A549 (cell line): ENCODE data around the gene STRA8. TPM values are rescaled to one million over a fixed set of nuclear protein-coding genes. Genes with fewer than 3 reads are reported as not detected.

ENCODE experiments used
- ATAC-seq, 2 experiments: fragments of 200-7000 bp in 1 of 2; fragments of >200 bp in 1 of 2; cut with Nextera tagmentation in 1 of 2; cut with Tn5 transposase in 1 of 2; 3 replicates each; pipeline versions ENCODE4 v1.8.0 to v1.9.1; 2018 to 2020; ENCODE audit warnings: mild to moderate bottlenecking in 1 of 2, moderate library complexity in 1 of 2
- CTCF ChIA-PET: fragments of 300-600 bp; sonication (Branson Sonifier 250); formaldehyde crosslinking; extraction: SDS; loops from one replicate; lab custom pipeline; 2021; ENCODE audit warnings: antibody characterized with exemption, inconsistent platforms; lab: Yijun Ruan, JAX
- POLR2A ChIA-PET: fragments of 350-600 bp; formaldehyde crosslinking; extraction: SDS; loops from one replicate; lab custom pipeline; 2021; ENCODE audit warnings: antibody characterized with exemption, inconsistent platforms; lab: Yijun Ruan, JAX
- DNase-seq, 2 experiments: peaks; one replicate each; pipeline versions ENCODE4 v3.0.0 to v3.0.0-alpha.2; 2011 to 2016; ENCODE audit warnings: low read depth in 1 of 2, low spot score in 1 of 2
- FAIRE-seq: peaks from 2 replicates; lab custom pipeline; 2011; peaks lifted over from hg19 to GRCh38; lab: Jason Lieb, UNC
- H3K27ac ChIP-seq, 2 experiments: fragments of >200 bp; sonication (Bioruptor Twin); formaldehyde crosslinking; 3 replicates each; pipeline ENCODE4 v1.5.1; 2016 to 2017
- H3K4me1 ChIP-seq: fragments of >200 bp; sonication (Bioruptor Twin); formaldehyde crosslinking; 3 replicates; pipeline ENCODE4 v1.6.1; 2016
- H3K4me2 ChIP-seq: fragments of >200 bp; sonication (Bioruptor Twin); formaldehyde crosslinking; 3 replicates; pipeline ENCODE4 v1.6.1; 2016
- H3K4me3 ChIP-seq: fragments of >200 bp; sonication (Bioruptor Twin); formaldehyde crosslinking; 3 replicates; pipeline ENCODE4 v1.5.1; 2016
- H3K9me3 ChIP-seq: fragments of >200 bp; sonication (Bioruptor Twin); formaldehyde crosslinking; 3 replicates; pipeline ENCODE4 v1.6.1; 2016
- BCL3 ChIP-seq: fragments of >200 bp; sonication (Bioruptor Twin); formaldehyde crosslinking; IDR thresholded peaks from 3 replicates; pipeline ENCODE4 v1.6.1; 2016
- CBX2 ChIP-seq: fragments of 200-600 bp; sonication (generic); IDR thresholded peaks from 2 replicates; pipeline ENCODE4 v1.6.1; 2016; ENCODE audit warnings: low read depth, mild to moderate bottlenecking, borderline replicate concordance
- CBX8 ChIP-seq: fragments of 200-600 bp; sonication (generic); IDR thresholded peaks from 2 replicates; pipeline ENCODE4 v1.6.1; 2016
- CHD2 ChIP-seq: fragments of 150-350 bp; IDR thresholded peaks from 2 replicates; pipeline ENCODE4 v1.6.1; 2014; ENCODE audit warnings: low read length; ENCODE audit not compliant: partially characterized antibody
- CHD4 ChIP-seq: fragments of 200-600 bp; sonication (generic); IDR thresholded peaks from 2 replicates; pipeline ENCODE4 v1.6.1; 2016; ENCODE audit warnings: antibody characterized with exemption, mild to moderate bottlenecking, borderline replicate concordance
- E2F6 ChIP-seq: IDR thresholded peaks from 2 replicates; pipeline ENCODE4 v1.6.1; 2012; ENCODE audit warnings: low read depth, borderline replicate concordance
- EHMT2 ChIP-seq: fragments of 200-600 bp; sonication (generic); IDR thresholded peaks from 2 replicates; pipeline ENCODE4 v1.6.1; 2016; ENCODE audit warnings: antibody characterized with exemption, low read depth, mild to moderate bottlenecking, moderate library complexity
- ELK1 ChIP-seq: fragments of 150-350 bp; IDR thresholded peaks from 2 replicates; pipeline ENCODE4 v1.6.1; 2014; ENCODE audit warnings: low read depth, mild to moderate bottlenecking, low read length
- ESRRA ChIP-seq: fragments of 150-350 bp; IDR thresholded peaks from 2 replicates; pipeline ENCODE4 v1.6.1; 2014; ENCODE audit warnings: mild to moderate bottlenecking, low read length, borderline replicate concordance
- FOSL2 ChIP-seq, 2 experiments: fragments of 450-650 bp in 1 of 2; fragments of >200 bp in 1 of 2; sonication (Bioruptor Twin) in 1 of 2; formaldehyde crosslinking; IDR thresholded peaks; 2 replicates each; pipeline versions ENCODE4 v1.5.0 to v1.6.1; 2016 to 2020; ENCODE audit warnings: mild to moderate bottlenecking in 1 of 2, moderate library complexity in 1 of 2
- HDAC2 ChIP-seq: fragments of 200-600 bp; sonication (generic); IDR thresholded peaks from 2 replicates; pipeline ENCODE4 v1.6.1; 2016
- HEYL ChIP-seq: fragments of 250-450 bp; sonication (Bioruptor Pico); IDR thresholded peaks from 2 replicates; pipeline ENCODE4 v1.8.0; 2021; ENCODE audit warnings: mild to moderate bottlenecking, moderate library complexity
- JUN ChIP-seq, 2 experiments: fragments of >200 bp; sonication (Bioruptor Twin); formaldehyde crosslinking; IDR thresholded peaks; 2 replicates in 1 of 2; 3 replicates in 1 of 2; pipeline ENCODE4 v1.6.1; 2016 to 2017
- KDM5A ChIP-seq: fragments of 200-600 bp; sonication (generic); IDR thresholded peaks from 2 replicates; pipeline ENCODE4 v1.6.1; 2016; ENCODE audit warnings: antibody characterized with exemption, mild to moderate bottlenecking
- MAFK ChIP-seq: fragments of 450-650 bp; IDR thresholded peaks from 2 replicates; pipeline ENCODE4 v1.6.1; 2014; ENCODE audit not compliant: partially characterized antibody
- MAX ChIP-seq: IDR thresholded peaks from 2 replicates; pipeline ENCODE4 v1.6.1; 2012
- NFE2L2 ChIP-seq: fragments of 150-350 bp; conservative IDR thresholded peaks from 2 replicates; pipeline ENCODE4 v1.6.1; 2014; ENCODE audit warnings: low read length
- NR3C1 ChIP-seq: fragments of >200 bp; sonication (Bioruptor Twin); formaldehyde crosslinking; IDR thresholded peaks from 3 replicates; pipeline ENCODE4 v1.6.1; 2017
- PBX3 ChIP-seq: IDR thresholded peaks from 2 replicates; pipeline ENCODE4 v1.6.1; 2012
- PHF8 ChIP-seq: fragments of 200-600 bp; sonication (generic); IDR thresholded peaks from 2 replicates; pipeline ENCODE4 v1.6.1; 2016; ENCODE audit warnings: low read depth, mild to moderate bottlenecking, antibody characterized with exemption, moderate library complexity, borderline replicate concordance
- POLR2A ChIP-seq: IDR thresholded peaks from 2 replicates; pipeline ENCODE4 v1.6.1; 2012; ENCODE audit warnings: mild to moderate bottlenecking, low read length
- POLR2AphosphoS2 ChIP-seq: conservative IDR thresholded peaks from 2 replicates; pipeline ENCODE4 v1.6.1; 2012; ENCODE audit warnings: low read length, improper control_type of control experiment, inconsistent platforms
- RCOR1 ChIP-seq: fragments of 150-350 bp; IDR thresholded peaks from 2 replicates; pipeline ENCODE4 v1.6.1; 2014; ENCODE audit warnings: antibody characterized with exemption, low read length, low read depth
- RFX5 ChIP-seq: fragments of 450-650 bp; IDR thresholded peaks from 2 replicates; pipeline ENCODE4 v1.7.1; 2014; ENCODE audit warnings: antibody characterized with exemption, mild to moderate bottlenecking, moderate library complexity
- SMC3 ChIP-seq: fragments of >200 bp; sonication (Bioruptor Twin); formaldehyde crosslinking; IDR thresholded peaks from 3 replicates; pipeline ENCODE4 v1.6.1; 2018; ENCODE audit warnings: inconsistent platforms
- SREBF2 ChIP-seq: fragments of 450-650 bp; IDR thresholded peaks from 2 replicates; pipeline ENCODE4 v1.6.1; 2014; ENCODE audit warnings: mild to moderate bottlenecking, moderate library complexity
- TP53 ChIP-seq: fragments of 250-450 bp; sonication (Bioruptor Pico); IDR thresholded peaks from 2 replicates; pipeline ENCODE4 v1.5.0; 2021; ENCODE audit warnings: mild to moderate bottlenecking, moderate library complexity
- USF2 ChIP-seq: fragments of 450-650 bp; IDR thresholded peaks from 2 replicates; pipeline ENCODE4 v1.6.1; 2014; ENCODE audit warnings: antibody characterized with exemption
- ZC3H11A ChIP-seq: fragments of 450-650 bp; IDR thresholded peaks from 2 replicates; pipeline ENCODE4 v1.6.1; 2014; ENCODE audit warnings: antibody characterized with exemption, mild to moderate bottlenecking
- ZNF302 ChIP-seq: fragments of 250-450 bp; sonication (Bioruptor Pico); IDR thresholded peaks from 2 replicates; pipeline ENCODE4 v1.9.0; 2021; ENCODE audit warnings: inconsistent platforms, mild to moderate bottlenecking, moderate library complexity
- WGBS: methylation state at CpG from one replicate; pipeline ENCODE4 v1.1.6; 2017; ENCODE audit errors: missing lambda C conversion rate; 5-methylcytosine and 5-hydroxymethylcytosine counted together
- polyA plus RNA-seq, 4 experiments: library from polyadenylated mRNA; depleted of rRNA in 3 of 4; stranded (reverse); fragments of >200 nt; fragmentation: RNase III in 1 of 4; extraction: RNeasy Plus Mini Kit Qiagen cat#74134 plus additional on column Dnase treatment in 1 of 4; gene quantifications; 2 replicates in 3 of 4; 3 replicates in 1 of 4; pipeline ENCODE4 v1.2.3, GENCODE V29; 2011 to 2017

The STRA8 gene
- polyA plus RNA-seq, 2 of the 4 experiments (the other 2 are of a cell fraction), result not detected

GRCh38 chr7:135251496-135252391 lies 18.1 kb downstream of the STRA8 start:
- Histone ChIP-seq H3K4me3 (no peak overlapping the region), H3K27ac (no peak overlapping the region), H3K4me2 (no peak overlapping the region), H3K9me3 (no peaks in the 10 kb centered on the region), H3K4me1 (peaks cover 16% of the 10 kb centered on the region)
- 95% methylated on average over 4 of the region's 4 CpGs for WGBS
- TF ChIP-seq NR3C1 (no peak), NFE2L2 (no peak), ZNF302 (no peak), CBX2 (no peak), POLR2AphosphoS2 (no peak), SREBF2 (no peak), POLR2A (no peak), CBX8 (no peak)
- FAIRE-seq, result no peak
- CTCF ChIA-PET, result interaction anchor here (0.8 to 1.1 kb wide), 2 partner anchors 12 to 84 kb away, joined by 3 to 4 read pairs; no protein-coding TSS in a partner anchor
- no peak for ATAC-seq
- no peak for DNase-seq
- POLR2A ChIA-PET, result no interaction called here

GRCh38 chr7:135253851-135254771 lies 20.5 kb downstream of the STRA8 start:
- CTCF ChIA-PET, result interaction anchor here (1.0 to 2.4 kb wide), 4 partner anchors 8 to 27 kb away, joined by 4 to 11 read pairs (median 6); no protein-coding TSS in a partner anchor
- POLR2A ChIA-PET, result no interaction called here
- Histone ChIP-seq H3K27ac (peak overlapping the region; percentile 72 to 84), H3K9me3 (no peaks in the 10 kb centered on the region), H3K4me2 (peak overlapping the region; percentile 76), H3K4me3 (no peak overlapping the region), H3K4me1 (peaks cover 28% of the 10 kb centered on the region)
- WGBS, result 29% methylated on average over 9 of the region's 9 CpGs
- TF ChIP-seq MAFK (no peak), BCL3 (no peak), ELK1 (no peak), FOSL2 (IDR thresholded peaks at IDR 0.05) (no peak), FOSL2 (CRISPR knock-in tag; IDR thresholded peaks at IDR 0.05) (0 out of 2 replicates have a peak, but pooled peaks have one; percentile 26), RCOR1 (no peak), NFE2L2 (no peak), MAX (peak; percentile 46; the same call in 1 of the 2 replicates), ZNF302 (no peak), ESRRA (no peak), TP53 (CRISPR knock-in tag) (no peak), E2F6 (peak; percentile 32; the same call in 1 of the 2 replicates), ZC3H11A (no peak), HEYL (no peak), USF2 (no peak), CHD4 (no peak), POLR2AphosphoS2 (no peak), SMC3 (no peak), KDM5A (no peak), CBX8 (no peak), HDAC2 (no peak), EHMT2 (no peak), PHF8 (no peak), PBX3 (no peak), CBX2 (no peak), RFX5 (no peak), CHD2 (no peak), JUN (IDR thresholded peaks at IDR 0.05) (no peak)
- FAIRE-seq, result no peak
- DNase-seq, result peak; percentile 52 to 54
- ATAC-seq, result peak; percentile 90
